ENCODE measurements around the gene DAAM2.

GRCh38 chr6:39889229-39889628, 97.1 kb downstream of the DAAM2 start:
- TF ChIP-seq CTCF (optimal IDR thresholded peaks at IDR 0.05 in 1 of 3, IDR thresholded peaks at IDR 0.05 in 1 of 3, conservative IDR thresholded peaks at IDR 0.05 in 1 of 3; ENCODE audit: extremely low read depth in 1 of 3, insufficient read depth in 2 of 3, low read length in 3 of 3) (no peak), EZH2 (IDR thresholded peaks at IDR 0.05; ENCODE audit: low read length) (no peak)
